Measurements from ENCODE around the gene RNF222. TPM values are rescaled to one million over a fixed set of nuclear protein-coding genes. Genes with fewer than 3 reads are reported as not detected.

Gene RNF222
- total RNA-seq, 2 donors from 2014 or later = not detected

DNA sequence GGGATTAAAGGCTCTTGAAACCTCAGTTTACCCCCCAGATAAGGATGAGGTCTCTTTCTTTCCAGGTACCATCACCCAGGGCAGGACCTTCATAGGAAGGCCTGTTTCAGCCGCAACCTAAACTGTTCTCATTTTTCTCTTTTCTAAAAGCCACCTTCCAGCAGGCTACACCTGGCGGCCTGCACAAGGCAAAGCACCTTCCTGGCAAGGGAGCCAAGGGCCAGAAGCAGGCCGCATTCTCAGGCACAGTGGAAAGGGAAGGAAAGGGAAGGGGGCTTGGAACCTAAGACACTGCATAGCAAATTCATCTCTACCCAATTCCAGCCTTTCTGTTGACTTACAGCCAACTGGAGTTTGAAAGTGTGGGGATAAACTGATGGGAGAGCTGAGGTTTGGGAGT lies 29.2 kb upstream of the RNF222 start:
- H3K4me3 ChIP-seq (ENCODE audit: low read length) = no peak overlapping the region
- no peaks in the 10 kb centered on the region for H3K36me3 Mint-ChIP-seq (ENCODE audit: low read depth)
- no peaks in the 10 kb centered on the region for H3K4me1 ChIP-seq (ENCODE audit: control insufficient read depth, insufficient read depth, low read length)
- no peaks in the 10 kb centered on the region for H3K9me3 Mint-ChIP-seq
- H3K27me3 Mint-ChIP-seq (ENCODE audit: insufficient read depth) = peaks cover 3% of the 10 kb centered on the region
- H3K27me3 ChIP-seq (ENCODE audit: control insufficient read depth, insufficient read depth, low read length, poor library complexity, severe bottlenecking) = no peaks in the 10 kb centered on the region
- H3K36me3 ChIP-seq (ENCODE audit: control insufficient read depth, insufficient read depth, low read length) = no peaks in the 10 kb centered on the region
- H3K9ac ChIP-seq (ENCODE audit: extremely low read depth, low read length, poor library complexity, severe bottlenecking) = no peak overlapping the region
- H3K4me1 Mint-ChIP-seq = peaks cover 9% of the 10 kb centered on the region
- no peak overlapping the region for H3K4me3 Mint-ChIP-seq
- 97% methylated on average over 3 of the region's 3 CpGs; no CpG with 5 or more reads in 1 of the 2 experiments for WGBS, 2 experiments (ENCODE audit: insufficient coverage in 1 of 2, insufficient read length in 1 of 2)
- DNase-seq = peak; percentile 52
- no peak overlapping the region for H3K27ac ChIP-seq (ENCODE audit: low read depth, low read length)
- no peak overlapping the region for H3K27ac Mint-ChIP-seq
- TF ChIP-seq, protein P1, sequence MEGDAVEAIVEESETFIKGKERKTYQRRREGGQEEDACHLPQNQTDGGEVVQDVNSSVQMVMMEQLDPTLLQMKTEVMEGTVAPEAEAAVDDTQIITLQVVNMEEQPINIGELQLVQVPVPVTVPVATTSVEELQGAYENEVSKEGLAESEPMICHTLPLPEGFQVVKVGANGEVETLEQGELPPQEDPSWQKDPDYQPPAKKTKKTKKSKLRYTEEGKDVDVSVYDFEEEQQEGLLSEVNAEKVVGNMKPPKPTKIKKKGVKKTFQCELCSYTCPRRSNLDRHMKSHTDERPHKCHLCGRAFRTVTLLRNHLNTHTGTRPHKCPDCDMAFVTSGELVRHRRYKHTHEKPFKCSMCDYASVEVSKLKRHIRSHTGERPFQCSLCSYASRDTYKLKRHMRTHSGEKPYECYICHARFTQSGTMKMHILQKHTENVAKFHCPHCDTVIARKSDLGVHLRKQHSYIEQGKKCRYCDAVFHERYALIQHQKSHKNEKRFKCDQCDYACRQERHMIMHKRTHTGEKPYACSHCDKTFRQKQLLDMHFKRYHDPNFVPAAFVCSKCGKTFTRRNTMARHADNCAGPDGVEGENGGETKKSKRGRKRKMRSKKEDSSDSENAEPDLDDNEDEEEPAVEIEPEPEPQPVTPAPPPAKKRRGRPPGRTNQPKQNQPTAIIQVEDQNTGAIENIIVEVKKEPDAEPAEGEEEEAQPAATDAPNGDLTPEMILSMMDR (conservative IDR thresholded peaks at IDR 0.05) = peak; percentile 39
- no peaks in the 10 kb centered on the region for H3K9me3 ChIP-seq (ENCODE audit: control insufficient read depth, low read length)

DNA sequence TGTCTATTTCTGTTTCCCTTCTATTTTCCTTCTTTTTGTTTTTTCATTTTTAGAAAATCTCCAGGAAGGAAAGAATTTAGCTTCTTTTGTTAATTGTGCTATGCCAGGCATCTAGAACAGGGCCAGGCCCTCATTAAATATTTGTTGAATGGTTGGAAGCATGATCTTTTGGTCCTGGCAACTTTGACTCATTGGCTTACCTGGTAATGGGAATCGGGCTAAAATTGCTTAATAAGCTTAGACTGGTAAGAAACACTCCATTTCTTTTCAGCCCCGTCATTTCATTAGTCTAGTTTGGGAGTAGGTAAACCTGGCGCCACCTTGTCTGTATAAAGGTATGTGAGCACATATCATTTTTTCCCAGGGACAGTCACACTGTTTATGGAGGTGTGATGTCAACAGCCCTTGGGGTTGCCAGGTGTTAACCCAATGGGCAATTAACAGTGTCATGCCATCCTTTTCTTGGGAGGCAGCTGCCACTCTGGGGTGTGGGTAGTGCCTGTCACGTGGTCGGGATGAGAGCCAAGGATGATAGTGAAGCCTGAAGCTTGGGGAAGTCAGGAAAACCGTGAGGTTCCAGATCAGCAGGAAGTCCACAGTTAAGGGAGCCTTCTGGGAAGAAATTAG lies 28.6 kb upstream of the RNF222 start:
- Histone ChIP-seq H3K27me3 (ENCODE audit: control insufficient read depth, insufficient read depth, low read length, poor library complexity, severe bottlenecking) (no peaks in the 10 kb centered on the region), H3K27ac (ENCODE audit: low read depth, low read length) (no peak overlapping the region), H3K36me3 (ENCODE audit: control insufficient read depth, insufficient read depth, low read length) (no peaks in the 10 kb centered on the region), H3K4me3 (ENCODE audit: low read length) (no peak overlapping the region), H3K9me3 (ENCODE audit: control insufficient read depth, low read length) (no peaks in the 10 kb centered on the region), H3K9ac (ENCODE audit: extremely low read depth, low read length, poor library complexity, severe bottlenecking) (no peak overlapping the region), H3K4me1 (ENCODE audit: control insufficient read depth, insufficient read depth, low read length) (no peaks in the 10 kb centered on the region)
- Mint-ChIP-seq H3K4me1 (peaks cover 6% of the 10 kb centered on the region), H3K36me3 (ENCODE audit: low read depth) (no peaks in the 10 kb centered on the region), H3K9me3 (no peaks in the 10 kb centered on the region), H3K27ac (no peak overlapping the region), H3K4me3 (no peak overlapping the region), H3K27me3 (ENCODE audit: insufficient read depth) (peaks cover 3% of the 10 kb centered on the region)
- peak; percentile 26 for DNase-seq
- 82 to 97% methylated on average over 3 to 6 of the region's 6 CpGs for WGBS, 2 experiments (ENCODE audit: insufficient coverage in 1 of 2, insufficient read length in 1 of 2)
- TF ChIP-seq, protein P1 (conservative IDR thresholded peaks at IDR 0.05) = no peak

DNA sequence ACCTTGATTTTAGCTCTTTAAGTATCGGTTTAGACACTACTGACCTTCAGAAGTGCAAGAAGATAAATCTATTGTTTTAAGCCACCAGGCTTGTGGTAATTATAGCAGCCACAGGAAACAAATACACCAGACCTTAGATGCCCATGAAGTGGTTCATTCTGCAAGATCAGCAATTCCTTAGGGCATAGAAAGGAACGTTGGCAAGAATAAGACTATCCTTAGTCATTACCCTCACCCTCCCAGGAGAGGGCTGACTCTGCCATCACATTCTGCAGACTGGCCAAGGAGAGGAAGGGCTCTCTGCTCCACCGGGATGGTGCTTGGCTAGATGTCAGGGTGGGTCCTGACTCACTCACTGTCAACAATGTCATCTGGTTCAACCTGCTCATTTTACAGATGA lies 23.9 kb upstream of the RNF222 start:
- Histone ChIP-seq H3K4me1 (ENCODE audit: control insufficient read depth, insufficient read depth, low read length) (no peaks in the 10 kb centered on the region), H3K27ac (ENCODE audit: low read depth, low read length) (no peak overlapping the region), H3K9me3 (ENCODE audit: control insufficient read depth, low read length) (no peaks in the 10 kb centered on the region), H3K36me3 (ENCODE audit: control insufficient read depth, insufficient read depth, low read length) (no peaks in the 10 kb centered on the region), H3K27me3 (ENCODE audit: control insufficient read depth, insufficient read depth, low read length, poor library complexity, severe bottlenecking) (peaks cover 18% of the 10 kb centered on the region), H3K9ac (ENCODE audit: extremely low read depth, low read length, poor library complexity, severe bottlenecking) (no peak overlapping the region), H3K4me3 (ENCODE audit: low read length) (no peak overlapping the region)
- no peaks in the 10 kb centered on the region for H3K9me3 Mint-ChIP-seq
- H3K27me3 Mint-ChIP-seq (ENCODE audit: insufficient read depth) = peaks cover 16% of the 10 kb centered on the region
- H3K27ac Mint-ChIP-seq = no peak overlapping the region
- H3K4me3 Mint-ChIP-seq = no peak overlapping the region
- no peaks in the 10 kb centered on the region for H3K36me3 Mint-ChIP-seq (ENCODE audit: low read depth)
- TF ChIP-seq, protein P1 (conservative IDR thresholded peaks at IDR 0.05) = no peak
- no peaks in the 10 kb centered on the region for H3K4me1 Mint-ChIP-seq
- DNase-seq = peak; percentile 41
- WGBS, 2 experiments (ENCODE audit: insufficient coverage in 1 of 2, insufficient read length in 1 of 2) = 83 to 100% methylated on average over 2 to 3 of the region's 3 CpGs
